ENCODE data around the gene DNLZ. TPM values are rescaled to one million over a fixed set of nuclear protein-coding genes. Genes with fewer than 3 reads are reported as not detected.
A peak's percentile ranks its signal among the peaks of the same experiment; 100 is the strongest.

The DNLZ gene
- total and polyA plus RNA-seq, 2 of the 4 experiments (the other 2 are of a cell fraction), result 2.0 to 11.4 TPM

- no peak overlapping the region for H2AFZ ChIP-seq (replicated peaks; ENCODE audit: low read length, poor library complexity)
- in situ Hi-C loops (cut with MboI; ENCODE audit: low sequenced_read_pairs) (no loop called here), dilution Hi-C loops (cut with HindIII; ENCODE audit: low sequenced_read_pairs, unreplicated experiment) (no loop called here), intact Hi-C loops (cut with micrococcal nuclease) (no loop called here)
- no peak overlapping the region for H3K18ac ChIP-seq (ENCODE audit: low read depth, low read length)
- H3K14ac ChIP-seq (replicated peaks; ENCODE audit: low read depth, low read length), result no peak overlapping the region
- DNase-seq (no peak), ATAC-seq (ENCODE audit: low read depth) (no peak)
- H3K9me1 ChIP-seq (ENCODE audit: insufficient read depth, low read length), result no peaks in the 10 kb centered on the region
- no peaks in the 10 kb centered on the region for H3K27me3 ChIP-seq (ENCODE audit: control insufficient read depth, insufficient read depth, low read length)
- H2AK5ac ChIP-seq (ENCODE audit: low read depth, low read length), result no peak overlapping the region
- BruUV-seq (replicated peaks), result no TSS peak
- no peak overlapping the region for H4K5ac ChIP-seq (ENCODE audit: low read depth, low read length)
- H4K8ac ChIP-seq (ENCODE audit: low read depth in 2 of 2, low read length in 2 of 2), result no peak overlapping the region
- no peak overlapping the region for H3K9ac ChIP-seq (ENCODE audit: low read depth, low read length)
- H3K4ac ChIP-seq (ENCODE audit: low read depth, low read length), result no peak overlapping the region
- H2BK20ac ChIP-seq (ENCODE audit: low read depth, low read length), result no peak overlapping the region
- no peak overlapping the region for H3K23ac ChIP-seq (ENCODE audit: low read depth, low read length)
- no peak overlapping the region for H3K4me2 ChIP-seq (ENCODE audit: low read depth, low read length)
- TF ChIP-seq RAD21 (IDR thresholded peaks at IDR 0.05; ENCODE audit: low read length), result no peak
- TF ChIP-seq SMC3 (IDR thresholded peaks at IDR 0.05; ENCODE audit: low read depth, low read length), result no peak
- TF ChIP-seq NFE2L2 (IDR thresholded peaks at IDR 0.05; ENCODE audit: low read depth, low read length), result no peak
- no peak for TF ChIP-seq BHLHE40 (IDR thresholded peaks at IDR 0.05; ENCODE audit: low read depth, low read length)
- no peak for TF ChIP-seq MAFK (IDR thresholded peaks at IDR 0.05; ENCODE audit: low read depth, low read length)
- no peak for TF ChIP-seq RCOR1 (IDR thresholded peaks at IDR 0.05; ENCODE audit: insufficient replicate concordance, low read length)
- TF ChIP-seq CHD1 (IDR thresholded peaks at IDR 0.05; ENCODE audit: low read depth, low read length), result no peak
- no peak for TF ChIP-seq RFX5 (IDR thresholded peaks at IDR 0.05; ENCODE audit: low read depth, low read length)
- no peak for TF ChIP-seq MXI1 (IDR thresholded peaks at IDR 0.05; ENCODE audit: borderline replicate concordance, low read depth, low read length)
- no peak for TF ChIP-seq POLR2A (IDR thresholded peaks at IDR 0.05; ENCODE audit: low read depth, low read length)
- no peak for TF ChIP-seq CTCF (conservative IDR thresholded peaks at IDR 0.05; ENCODE audit: low read depth, low read length)
- ChIA-PET POLR2A (ENCODE audit: unreplicated experiment) (no interaction called here), CTCF (no interaction called here)
- H4K20me1 ChIP-seq (ENCODE audit: insufficient read depth, low read length), result no peaks in the 10 kb centered on the region
- peaks cover 64% of the 10 kb centered on the region for H3K36me3 ChIP-seq (ENCODE audit: control insufficient read depth, insufficient read depth, low read length)
- no peak overlapping the region for H2BK5ac ChIP-seq (ENCODE audit: low read depth, low read length, poor library complexity, severe bottlenecking)
- no peak overlapping the region for H3K27ac ChIP-seq (ENCODE audit: insufficient read depth, low read length)
- H2BK120ac ChIP-seq (ENCODE audit: low read depth, low read length), result no peak overlapping the region
- no peaks in the 10 kb centered on the region; a peak in 1 of 4 replicates for H3K79me1 ChIP-seq (ENCODE audit: low read depth in 1 of 2, low read length in 2 of 2)
- no peak overlapping the region for H3K4me3 ChIP-seq (ENCODE audit: insufficient read depth, low read depth, low read length)
- H4K91ac ChIP-seq (ENCODE audit: insufficient read depth, low read depth, low read length), result no peak overlapping the region
- no peaks in the 10 kb centered on the region for H3K4me1 ChIP-seq (ENCODE audit: control insufficient read depth, insufficient read depth, low read length)
- no peaks in the 10 kb centered on the region for H3K9me3 ChIP-seq (ENCODE audit: control insufficient read depth, insufficient read depth, low read length)
- H3K56ac ChIP-seq (ENCODE audit: extremely low read depth, insufficient read depth, low read length), result no peak overlapping the region
- peak overlapping the region; percentile 42 for H2AK9ac ChIP-seq (replicated peaks; ENCODE audit: low read depth, low read length, poor library complexity)
- H2BK15ac ChIP-seq (ENCODE audit: low read depth, low read length), result no peak overlapping the region
- 92% methylated on average over 17 of the region's 25 CpGs; no CpG with 5 or more reads in 1 of the 2 experiments for WGBS, 2 experiments (ENCODE audit: extremely low coverage in 2 of 2, insufficient read length in 1 of 2)
Measured at GRCh38 chr9:136381966-136382513, 18.5 kb upstream of the DNLZ start.
